HG02642 (cell line): Measurements from ENCODE around the gene KCTD11.

Experiments
- ATAC-seq: cut with Tn5 transposase; IDR thresholded peaks from one replicate; pipeline ENCODE4 v1.9.1; 2021; ENCODE audit warnings: mild to moderate bottlenecking; ENCODE audit not compliant: unreplicated experiment, poor library complexity

Gene KCTD11

GRCh38 chr17:7351665-7352502 is at the start of gene KCTD11:
TSS of gene KCTD11 (plus strand) at chr17:7352162.
- ATAC-seq = peak; percentile 67

- ATAC-seq = no peak
Observed at GRCh38 chr17:7304179-7304578, 47.8 kb upstream of the KCTD11 start.

GRCh38 chr17:7306911-7307685 is 44.9 kb upstream of the KCTD11 start, which contains the start of gene EIF5A:
TSS of gene EIF5A (plus strand) at chr17:7307628. CDS start at chr17:7309636, 2,008 bp downstream.
- peak; percentile 74 for ATAC-seq

GRCh38 chr17:7307686-7308624 is 44.0 kb upstream of the KCTD11 start:
- peak; percentile 14 for ATAC-seq

GRCh38 chr17:7308625-7309433 is 43.1 kb upstream of the KCTD11 start:
- peak; percentile 17 for ATAC-seq

GRCh38 chr17:7309628-7310027 is 42.3 kb upstream of the KCTD11 start:
- ATAC-seq = no peak

- ATAC-seq = no peak
Observed at GRCh38 chr17:7311110-7311705, 40.8 kb upstream of the KCTD11 start.

GRCh38 chr17:7312432-7313087 is 39.4 kb upstream of the KCTD11 start:
- no peak for ATAC-seq

- ATAC-seq = no peak
Observed at GRCh38 chr17:7313088-7313889, 38.7 kb upstream of the KCTD11 start.

- no peak for ATAC-seq
Observed at GRCh38 chr17:7313890-7314718, 37.9 kb upstream of the KCTD11 start.

- ATAC-seq = peak; percentile 82
Observed at GRCh38 chr17:7314719-7315569, 37.0 kb upstream of the KCTD11 start, which contains the start of gene GPS2. TSS of gene GPS2 (minus strand) at chr17:7315360. CDS start at chr17:7315052, 308 bp downstream.

GRCh38 chr17:7315570-7316235 is 36.3 kb upstream of the KCTD11 start:
- ATAC-seq = no peak

- no peak for ATAC-seq
Observed at GRCh38 chr17:7317161-7317803, 34.7 kb upstream of the KCTD11 start.

GRCh38 chr17:7318121-7318860 is 33.7 kb upstream of the KCTD11 start:
- no peak for ATAC-seq
